Endometrial microvascular endothelial cells (primary cell): Measurements from ENCODE around the gene GABARAPL1. TPM values are rescaled to one million over a fixed set of nuclear protein-coding genes. Genes with fewer than 3 reads are reported as not detected.
"Not testable (repeated sequence)": the region's sequence is repeated elsewhere in the genome, so short reads cannot be mapped to it uniquely, and the experiment has no call there.

Experiments
- in situ Hi-C: cut with HindIII; loops from 2 replicates; pipeline ENCODE4 v1.10.0; 2017; ENCODE audit warnings: low sequenced_read_pairs, low pct_unique_long_range_greater_than_20kb; ENCODE audit errors: inconsistent ontology term
- total RNA-seq: library from RNA; depleted of rRNA; stranded (reverse); fragments of >200 nt; gene quantifications from one replicate; pipeline ENCODE4 v1.2.3, GENCODE V29; 2015; ENCODE audit errors: inconsistent ontology term

Gene GABARAPL1
- total RNA-seq, 1 donor from 2014 or later: 30.0 TPM

- in situ Hi-C loops: no loop called here
Observed at GRCh38 chr12:10191865-10192264, 20.8 kb upstream of the GABARAPL1 start.

DNA sequence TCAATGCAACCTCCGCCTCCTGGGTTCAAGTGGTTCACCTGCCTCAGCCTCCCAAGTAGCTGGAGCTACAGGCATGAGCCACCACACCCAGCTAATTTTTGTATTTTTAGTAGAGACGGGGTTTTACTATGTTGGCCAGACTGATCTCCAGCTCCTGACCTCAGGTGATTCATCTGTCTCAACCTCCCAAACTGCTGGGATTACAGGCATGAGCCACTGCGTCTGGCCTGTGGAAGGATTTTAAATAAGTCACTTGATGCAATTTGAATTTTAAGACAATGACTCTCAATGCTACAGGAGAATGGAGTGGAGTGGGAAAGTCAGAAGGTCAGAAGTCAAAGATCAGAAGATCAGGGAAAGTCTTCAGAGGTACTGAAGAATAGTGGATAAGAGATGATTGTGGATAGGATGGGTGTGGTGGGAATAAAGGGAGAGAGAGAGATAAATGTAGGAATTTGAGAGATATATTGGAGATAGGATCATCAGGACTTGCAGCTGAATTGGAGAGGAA is 18.5 kb upstream of the GABARAPL1 start:
- in situ Hi-C loops: no loop called here

DNA sequence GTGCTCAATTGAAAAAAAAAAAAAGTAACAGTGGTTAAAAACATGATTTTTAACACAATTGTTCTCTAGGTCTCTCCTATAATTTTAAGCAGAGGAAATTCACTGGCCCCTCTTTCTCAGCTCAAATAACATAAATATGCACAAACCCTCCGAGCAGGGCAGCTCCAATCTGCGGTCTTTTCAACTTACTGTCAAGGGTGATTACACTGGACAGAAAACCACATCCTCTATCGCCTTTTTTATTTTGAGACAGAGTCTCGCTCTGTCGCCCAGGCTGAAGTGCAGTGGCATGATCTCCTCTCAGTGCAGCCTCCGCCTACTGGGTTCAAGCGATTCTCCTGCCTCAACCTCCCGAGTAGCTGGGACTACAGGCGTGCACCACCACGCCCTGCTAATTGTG is 16.5 kb upstream of the GABARAPL1 start:
- in situ Hi-C loops: no loop called here

GRCh38 chr12:10197879-10198278 is 14.8 kb upstream of the GABARAPL1 start:
- in situ Hi-C loops: no loop called here

GRCh38 chr12:10204495-10204894 is 8.2 kb upstream of the GABARAPL1 start:
- in situ Hi-C loops: not testable (repeated sequence)

DNA sequence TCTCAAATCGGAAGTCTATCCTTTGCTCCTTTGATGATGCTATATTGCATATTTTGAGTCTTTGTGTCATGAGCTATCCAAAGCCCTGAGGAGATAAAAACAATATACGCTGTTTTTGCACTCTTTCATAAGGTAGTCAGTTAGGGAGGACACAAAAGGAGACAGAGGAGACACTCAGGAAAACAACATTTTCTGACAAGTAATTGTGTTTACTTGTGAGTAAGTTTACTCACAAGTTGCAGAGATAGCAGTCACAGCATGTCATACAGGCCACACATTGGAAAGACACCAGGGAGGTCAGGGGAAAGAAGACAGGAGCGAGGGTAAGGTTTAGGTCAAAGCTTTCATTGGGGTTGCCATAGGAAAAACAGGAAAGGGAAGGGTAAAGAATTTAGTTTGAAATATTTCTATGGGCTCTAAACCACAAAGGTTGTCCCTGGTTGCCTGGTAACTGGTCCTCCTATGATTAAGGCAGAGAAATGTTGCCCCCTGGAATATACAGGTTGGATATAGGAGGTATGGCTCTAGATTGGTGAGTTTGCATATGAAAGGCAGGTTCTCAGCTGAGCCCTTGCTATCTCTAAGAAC is 7.4 kb upstream of the GABARAPL1 start:
- in situ Hi-C loops: no loop called here

GRCh38 chr12:10207136-10207535 is 5.5 kb upstream of the GABARAPL1 start:
- in situ Hi-C loops: no loop called here

GRCh38 chr12:10210225-10210624 is 2.5 kb upstream of the GABARAPL1 start:
- in situ Hi-C loops: no loop called here

- in situ Hi-C loops: no loop called here
Observed at GRCh38 chr12:10211101-10211939, 1.4 kb upstream of the GABARAPL1 start.

GRCh38 chr12:10211940-10212738 is 538 bp upstream of the GABARAPL1 start:
- in situ Hi-C loops: no loop called here

DNA sequence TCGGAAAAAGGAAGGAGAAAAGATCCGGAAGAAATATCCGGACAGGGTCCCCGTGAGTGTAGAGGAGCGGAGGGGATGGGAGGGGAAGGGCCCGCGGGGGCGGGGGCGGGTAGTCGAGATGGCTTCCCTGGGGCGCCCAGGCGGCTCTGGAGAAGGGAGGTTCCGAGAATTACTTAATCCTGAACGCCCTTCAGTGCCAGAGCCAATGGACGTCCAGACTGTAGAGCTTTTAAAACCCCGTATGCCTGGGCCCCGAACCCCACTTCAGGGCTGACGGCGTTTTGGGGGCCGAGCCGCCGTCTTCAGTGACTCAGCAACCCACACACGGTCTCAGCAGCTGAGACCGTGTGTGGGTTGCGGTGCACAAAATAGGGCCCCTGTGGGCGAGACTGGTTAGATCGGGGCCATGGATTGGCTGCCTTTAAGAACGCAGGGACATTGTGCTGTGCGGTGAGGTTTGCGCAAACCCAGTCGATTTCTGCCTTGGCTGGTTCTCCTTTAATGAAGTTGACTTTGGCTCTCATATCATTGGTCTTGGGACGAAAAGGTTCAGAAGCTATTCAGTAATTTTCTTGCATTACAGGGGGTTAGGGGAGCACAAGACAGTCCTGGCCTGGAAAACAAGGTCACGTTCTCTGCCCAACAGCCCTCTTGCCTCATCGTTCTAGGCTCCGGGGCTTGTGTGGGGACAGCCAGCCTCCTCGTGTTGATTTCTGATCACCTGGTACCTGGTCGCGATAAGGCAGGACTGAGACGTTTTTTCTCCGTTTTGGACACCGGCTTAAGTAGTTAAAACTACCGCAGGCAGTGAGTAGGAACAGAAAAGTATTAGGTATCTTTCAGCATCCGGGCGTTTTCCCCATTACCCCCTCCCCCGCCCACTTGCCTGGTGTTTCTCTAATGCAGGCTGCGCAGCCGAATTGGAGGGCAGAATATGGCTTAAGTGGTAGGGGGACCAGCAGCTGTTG is 775 bp downstream of the GABARAPL1 start:
- in situ Hi-C loops: no loop called here

GRCh38 chr12:10214136-10214894 is 1.6 kb downstream of the GABARAPL1 start:
- in situ Hi-C loops: no loop called here

- in situ Hi-C loops: no loop called here
Observed at GRCh38 chr12:10214895-10215267, 2.2 kb downstream of the GABARAPL1 start.

GRCh38 chr12:10215436-10215835 is 2.8 kb downstream of the GABARAPL1 start:
- in situ Hi-C loops: no loop called here

DNA sequence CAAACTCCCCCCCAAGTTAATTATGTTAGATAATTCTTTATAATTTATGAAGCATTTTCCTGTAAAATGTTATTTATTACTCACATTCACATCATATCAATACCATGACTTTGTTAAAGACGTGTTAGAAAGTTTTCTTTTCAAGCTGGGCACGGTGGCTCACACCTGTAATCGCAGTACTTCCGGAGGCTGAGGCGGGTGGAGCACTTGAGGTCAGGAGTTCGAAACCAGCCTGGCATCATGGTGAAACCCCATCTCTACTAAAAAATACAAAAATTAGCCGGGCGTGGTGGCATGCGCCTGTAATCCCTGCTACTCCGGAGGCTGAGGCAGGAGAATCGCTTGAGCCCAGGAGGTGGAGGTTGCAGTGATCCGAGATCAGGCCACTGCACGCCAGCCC is 3.3 kb downstream of the GABARAPL1 start:
- in situ Hi-C loops: not testable (repeated sequence)

DNA sequence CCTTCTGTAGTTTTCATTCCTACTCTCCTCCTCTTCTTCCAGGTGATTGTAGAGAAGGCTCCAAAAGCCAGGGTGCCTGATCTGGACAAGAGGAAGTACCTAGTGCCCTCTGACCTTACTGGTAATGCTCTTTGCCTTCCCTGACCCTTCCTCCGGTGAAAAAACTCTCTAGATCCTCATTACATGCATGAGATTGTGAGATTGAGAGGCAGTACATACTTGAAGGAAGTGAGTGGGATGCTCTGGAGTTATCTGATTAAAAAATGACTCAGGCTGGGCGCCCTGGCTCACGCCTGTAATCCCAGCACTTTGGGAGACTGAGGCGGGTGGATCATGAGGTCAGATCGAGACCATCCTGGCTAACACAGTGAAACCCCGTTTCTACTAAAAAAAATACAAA is 5.3 kb downstream of the GABARAPL1 start:
- in situ Hi-C loops: no loop called here

DNA sequence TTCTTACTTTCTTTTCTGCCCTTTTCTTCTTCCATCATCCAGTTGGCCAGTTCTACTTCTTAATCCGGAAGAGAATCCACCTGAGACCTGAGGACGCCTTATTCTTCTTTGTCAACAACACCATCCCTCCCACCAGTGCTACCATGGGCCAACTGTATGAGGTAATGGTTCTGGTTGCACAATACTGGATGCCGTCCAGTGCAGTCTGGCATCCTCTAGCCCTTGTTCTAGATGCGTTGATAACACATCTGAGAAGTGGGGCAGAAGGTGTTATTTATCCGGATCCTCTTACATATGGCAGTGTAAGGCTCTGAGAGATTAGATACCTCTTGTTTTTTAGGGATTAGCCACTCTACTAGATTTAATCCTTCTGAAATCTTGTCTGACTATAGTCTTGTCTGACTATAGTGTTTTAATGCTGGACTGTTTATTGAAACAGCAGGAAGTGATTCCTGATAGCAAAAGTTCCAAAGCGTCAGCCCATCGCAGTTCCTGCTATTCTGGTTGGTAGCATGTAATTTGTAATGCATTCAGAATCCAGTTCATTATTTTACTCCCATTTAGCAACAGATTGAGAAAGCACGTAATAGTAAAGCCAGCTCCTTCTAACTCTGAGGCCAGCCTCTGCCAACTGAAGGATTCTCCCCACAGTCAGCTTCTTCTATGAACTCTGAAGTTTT is 7.9 kb downstream of the GABARAPL1 start:
- in situ Hi-C loops: no loop called here
